Fibroblast of skin of left quadriceps (primary cell): Measurements from ENCODE around the gene ARAP2.

Experiments
- DNase-seq, 2 experiments: peaks; one replicate each; pipeline ENCODE4 v3.0.0-alpha.2; 2013; ENCODE audit warnings: low read depth in 2 of 2

The ARAP2 gene

GRCh38 chr4:36220776-36221175 lies 23.5 kb downstream of the ARAP2 start:
- DNase-seq, result no peak

DNA sequence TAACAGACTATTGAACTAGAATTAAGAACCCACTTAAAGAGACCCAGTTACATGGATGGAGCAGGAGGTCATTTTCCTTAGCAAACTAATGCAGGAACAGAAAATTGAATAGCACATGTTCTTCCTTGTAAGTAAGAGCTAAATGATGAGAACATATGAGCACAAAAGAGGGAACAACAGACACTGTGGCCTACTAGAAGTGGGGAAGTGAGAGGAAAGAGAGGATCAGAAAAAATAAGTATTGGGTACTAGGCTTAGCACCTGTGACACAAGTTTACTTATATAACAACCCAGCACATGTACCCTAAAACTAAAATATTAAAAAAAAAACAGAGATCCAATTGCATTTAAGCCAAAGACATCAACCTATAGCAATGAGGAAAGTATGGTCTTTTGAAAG lies 26.2 kb downstream of the ARAP2 start:
- no peak for DNase-seq

DNA sequence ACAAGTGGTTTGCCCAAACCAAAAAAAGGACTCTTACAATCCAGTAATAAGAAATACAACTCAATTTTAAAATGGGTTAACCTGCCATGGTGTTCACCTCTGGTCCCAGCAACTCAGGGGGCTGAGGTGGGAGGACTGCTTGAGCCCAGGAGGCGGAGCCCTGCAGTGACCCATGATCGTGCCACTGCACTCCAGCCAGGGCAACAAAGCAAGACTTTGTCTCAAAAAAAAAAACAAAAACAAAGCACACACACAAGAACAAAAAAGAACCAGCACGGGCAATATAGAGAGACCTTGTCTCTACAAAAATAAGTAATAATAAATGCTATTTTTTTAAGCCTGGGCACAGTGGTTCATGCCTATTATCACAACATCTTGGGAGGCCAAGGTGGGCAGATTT lies 28.7 kb downstream of the ARAP2 start:
- no peak for DNase-seq

GRCh38 chr4:36214735-36215485 lies 29.4 kb downstream of the ARAP2 start:
- DNase-seq, result no peak

GRCh38 chr4:36213977-36214376 lies 30.3 kb downstream of the ARAP2 start:
- DNase-seq, result no peak

- DNase-seq, result no peak
Measured at GRCh38 chr4:36211084-36211483, 33.2 kb downstream of the ARAP2 start.

DNA sequence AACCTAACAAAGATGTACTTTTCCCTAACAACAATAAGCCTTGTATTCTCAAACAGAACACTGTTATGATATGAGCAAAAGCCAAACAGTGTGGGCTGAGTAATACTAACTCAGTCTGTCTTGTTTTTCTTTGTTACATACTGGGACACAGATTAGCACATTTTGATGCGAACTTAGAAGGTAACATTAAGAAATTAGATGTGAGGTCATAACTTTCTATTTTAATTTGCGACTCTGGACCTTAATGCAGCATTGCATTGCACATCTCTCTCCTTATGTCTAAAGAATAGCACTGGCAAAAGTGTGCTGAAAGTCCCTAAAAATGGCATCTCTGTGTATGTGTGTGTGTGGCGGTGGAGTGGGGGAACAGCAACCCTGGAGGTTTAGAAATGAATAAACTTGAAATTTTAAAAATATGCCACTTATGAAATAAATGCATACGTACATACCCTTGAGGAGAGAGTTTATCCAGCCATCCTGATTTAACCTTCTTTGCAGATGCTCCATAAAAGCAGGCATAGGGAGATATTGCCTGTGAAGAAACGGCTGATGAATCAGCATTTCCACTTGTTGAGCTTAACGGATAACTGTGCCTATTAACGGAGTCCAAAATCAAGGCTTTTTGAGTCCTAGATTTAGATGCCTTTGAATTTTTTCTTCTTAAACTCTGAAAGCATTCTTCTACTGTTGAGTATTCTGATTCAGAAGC lies 34.2 kb downstream of the ARAP2 start:
- no peak for DNase-seq

GRCh38 chr4:36208893-36209473 lies 35.3 kb downstream of the ARAP2 start:
- no peak for DNase-seq

GRCh38 chr4:36207831-36208520 lies 36.3 kb downstream of the ARAP2 start:
- no peak for DNase-seq

DNA sequence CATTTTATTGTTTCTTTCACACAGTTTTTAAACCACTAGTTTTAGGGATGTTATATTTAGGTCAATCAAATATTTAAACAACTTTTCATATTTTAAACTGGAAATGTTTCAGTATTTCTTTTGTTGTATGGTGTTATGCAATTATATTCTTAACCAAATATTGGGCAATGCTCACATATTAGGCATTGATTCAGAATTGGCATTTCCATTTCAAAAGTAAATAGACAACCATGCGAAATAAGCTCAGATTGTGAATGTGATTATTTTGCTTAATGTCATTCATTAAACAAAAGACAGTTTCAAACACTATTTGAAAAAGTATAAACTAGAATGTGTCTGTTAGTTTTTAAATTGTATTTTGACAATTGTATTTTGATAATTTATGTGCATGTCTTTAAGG lies 36.9 kb downstream of the ARAP2 start:
- DNase-seq, result no peak

- DNase-seq, result no peak
Measured at GRCh38 chr4:36206603-36207311, 37.6 kb downstream of the ARAP2 start.

DNA sequence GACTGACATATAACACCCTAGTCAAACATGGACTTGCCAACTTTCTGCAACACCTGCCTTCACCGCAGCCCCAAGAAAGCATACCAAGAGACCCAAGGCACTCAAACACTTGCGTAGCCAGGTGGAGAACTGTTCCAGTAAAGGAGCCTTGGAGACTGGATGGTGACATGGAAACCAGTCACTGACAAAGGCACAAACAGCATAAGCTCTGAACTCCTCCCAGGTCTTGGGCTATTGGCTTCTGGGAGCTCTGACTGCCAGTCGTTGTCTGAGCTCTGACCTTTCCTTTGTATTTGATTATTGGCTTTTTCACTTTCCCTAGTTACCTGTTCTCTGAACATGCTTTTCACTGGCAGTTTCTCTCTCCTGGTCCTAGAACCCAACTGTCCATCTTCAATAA lies 38.3 kb downstream of the ARAP2 start:
- no peak for DNase-seq

GRCh38 chr4:36198861-36199260 lies 45.5 kb downstream of the ARAP2 start:
- DNase-seq, result no peak

DNA sequence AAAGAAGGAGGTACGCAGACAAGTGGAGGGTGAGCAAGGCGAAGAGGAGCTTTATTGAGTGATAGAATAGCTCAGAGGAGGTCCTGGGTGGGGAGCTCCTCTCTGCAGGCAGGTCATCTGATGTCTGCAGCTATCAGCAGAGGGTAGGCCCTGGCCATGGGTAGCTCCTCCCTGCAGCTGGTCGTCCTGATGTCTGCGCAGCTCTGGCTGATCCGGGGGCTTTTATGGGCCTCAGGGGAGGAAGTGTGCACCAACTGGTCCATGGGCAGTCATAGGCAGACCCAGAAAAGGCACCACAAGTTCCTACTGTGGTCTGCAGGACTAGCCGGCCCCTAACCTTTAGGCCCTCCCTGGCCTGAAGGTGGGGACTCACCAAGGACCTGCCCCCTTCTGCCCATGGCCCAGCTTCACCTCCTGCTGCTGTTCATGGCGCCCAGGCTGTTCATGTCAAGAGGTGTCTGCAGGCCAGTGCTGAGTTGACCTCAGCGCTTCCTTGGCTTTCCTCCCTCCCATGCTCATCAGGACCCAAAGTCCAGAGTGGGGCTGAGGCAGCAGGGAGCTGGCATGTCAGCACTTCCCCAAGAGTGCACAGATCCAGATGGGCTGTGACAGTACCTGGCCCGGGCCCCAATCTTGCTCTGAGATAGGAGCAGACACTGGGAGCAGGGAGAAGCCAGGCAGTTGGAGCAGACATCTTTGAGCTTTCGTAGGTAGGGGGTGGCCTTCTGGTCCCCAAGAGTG lies 46.1 kb downstream of the ARAP2 start:
- no peak for DNase-seq

- DNase-seq, result no peak
Measured at GRCh38 chr4:36197501-36197900, 46.8 kb downstream of the ARAP2 start.

DNA sequence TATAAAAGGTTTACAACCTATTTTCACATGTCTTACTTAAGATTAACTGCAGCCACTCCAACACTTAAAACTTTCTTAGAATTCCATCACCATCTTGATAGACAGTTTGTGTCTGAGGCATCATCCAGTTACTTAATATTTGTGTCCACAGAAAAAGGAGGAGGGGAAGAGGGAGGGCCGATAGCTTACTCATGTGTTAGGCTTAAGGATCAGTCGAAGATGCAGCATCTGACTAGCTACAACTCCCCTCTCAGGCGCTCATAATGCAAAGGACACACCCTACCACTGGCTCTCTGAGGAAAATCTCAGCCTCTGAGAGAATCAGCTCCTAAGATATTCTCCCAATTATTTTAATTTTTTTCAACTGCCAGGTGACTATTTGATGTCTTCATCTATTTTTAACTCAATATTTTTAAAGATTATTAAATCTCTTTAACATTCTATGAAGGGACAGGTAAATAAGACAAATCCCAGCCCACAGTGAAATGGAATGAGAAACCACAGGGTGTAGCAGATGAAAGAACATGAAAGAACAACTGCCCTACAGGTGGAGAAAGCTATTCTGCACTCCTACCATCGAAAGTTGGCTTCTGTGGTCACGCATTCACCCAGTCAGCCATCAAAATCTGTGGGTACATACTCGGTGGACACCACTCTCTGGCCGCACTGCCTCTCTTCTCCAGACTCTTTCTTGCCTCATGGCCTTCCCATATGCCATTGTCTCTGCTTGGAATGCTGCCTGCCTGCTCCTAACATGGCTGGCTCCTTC lies 48.0 kb downstream of the ARAP2 start:
- DNase-seq, result no peak

DNA sequence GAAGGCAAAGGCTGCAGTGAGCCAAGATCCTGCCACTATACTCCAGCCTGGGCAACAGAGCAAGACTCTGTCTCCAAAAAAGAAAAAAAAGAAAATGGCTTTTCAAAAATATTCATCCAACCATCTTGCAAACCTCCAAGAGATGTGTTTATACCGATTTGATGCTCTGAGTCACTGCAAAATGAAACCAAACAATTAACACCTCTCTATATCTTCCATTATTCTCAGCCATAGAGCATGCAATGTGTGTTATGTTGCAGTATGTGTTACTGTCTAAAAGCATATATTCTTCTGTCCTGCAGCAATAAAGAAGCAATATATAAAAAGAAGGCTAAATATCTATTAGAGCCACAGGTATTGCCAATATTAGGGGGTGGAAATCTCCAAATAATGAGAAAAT lies 51.4 kb downstream of the ARAP2 start:
- DNase-seq, result no peak

DNA sequence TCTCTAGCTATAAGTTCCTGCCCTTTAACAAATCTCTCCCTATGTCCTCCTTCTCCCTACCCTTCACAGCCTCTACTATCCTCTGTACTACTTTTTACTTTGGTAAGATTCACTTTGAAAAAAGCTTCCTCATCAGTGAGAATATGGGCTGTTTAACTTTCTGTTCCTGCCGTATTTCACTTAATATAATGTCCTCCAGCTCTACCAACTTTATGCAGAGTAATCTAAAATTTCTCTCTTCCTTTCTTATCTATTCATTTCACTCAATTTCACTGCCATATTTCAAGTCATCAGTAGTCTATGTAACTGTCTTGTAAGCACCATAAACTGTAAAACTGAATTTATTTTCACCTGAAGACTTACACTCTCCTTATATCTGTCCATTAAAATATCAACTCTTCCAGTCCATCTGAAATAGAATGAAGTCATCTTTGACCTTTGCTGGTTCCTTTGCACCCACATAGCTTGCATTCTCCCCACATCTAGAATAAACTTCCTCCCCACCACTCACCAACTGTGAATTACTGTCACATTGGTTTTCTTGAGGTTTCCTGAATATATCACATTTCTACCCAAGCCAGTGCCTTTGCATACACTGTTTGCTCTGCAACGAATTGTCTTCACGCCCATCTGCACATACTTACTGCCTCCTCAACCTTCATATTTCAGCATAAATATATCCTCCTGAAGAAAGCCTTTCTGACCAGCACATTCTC lies 54.6 kb downstream of the ARAP2 start:
- no peak for DNase-seq

DNA sequence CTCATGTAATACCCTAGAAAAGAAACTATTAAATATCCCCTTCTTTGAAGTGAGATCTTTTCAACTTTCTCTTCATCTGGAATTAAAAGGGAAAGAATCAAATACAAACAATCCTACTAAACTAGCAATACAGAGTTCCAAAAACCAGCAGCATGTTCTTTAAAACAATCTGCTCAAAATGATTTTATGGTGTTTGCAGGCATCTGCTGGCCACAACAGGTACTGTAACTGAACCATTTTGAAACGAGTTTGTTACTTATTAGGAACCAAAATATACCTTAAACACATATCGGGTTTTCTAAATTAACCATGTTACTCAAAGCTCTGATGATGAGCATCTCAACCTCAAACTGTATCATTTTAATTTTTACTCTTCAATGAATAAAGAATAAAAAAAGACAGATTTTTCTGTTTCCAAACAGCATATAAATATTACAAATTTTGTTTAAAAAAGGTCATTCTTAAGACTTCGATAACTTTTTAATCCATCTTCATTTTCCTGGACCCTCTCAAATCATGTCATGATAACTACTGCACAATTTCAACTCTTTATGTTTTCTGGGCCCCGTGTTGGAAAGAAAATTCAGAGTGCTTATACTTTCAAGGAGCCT lies 56.5 kb downstream of the ARAP2 start:
- DNase-seq, result no peak
